Measurements from ENCODE around the gene PRKN. TPM values are rescaled to one million over a fixed set of nuclear protein-coding genes. Genes with fewer than 3 reads are reported as not detected.

The PRKN gene
- total and polyA plus RNA-seq, 9 of the 15 experiments (the other 6 are each of a cell fraction or from before 2014, with no cell fraction given): 0.03 to 0.96 (median 0.15) TPM; not detected in 2

DNA sequence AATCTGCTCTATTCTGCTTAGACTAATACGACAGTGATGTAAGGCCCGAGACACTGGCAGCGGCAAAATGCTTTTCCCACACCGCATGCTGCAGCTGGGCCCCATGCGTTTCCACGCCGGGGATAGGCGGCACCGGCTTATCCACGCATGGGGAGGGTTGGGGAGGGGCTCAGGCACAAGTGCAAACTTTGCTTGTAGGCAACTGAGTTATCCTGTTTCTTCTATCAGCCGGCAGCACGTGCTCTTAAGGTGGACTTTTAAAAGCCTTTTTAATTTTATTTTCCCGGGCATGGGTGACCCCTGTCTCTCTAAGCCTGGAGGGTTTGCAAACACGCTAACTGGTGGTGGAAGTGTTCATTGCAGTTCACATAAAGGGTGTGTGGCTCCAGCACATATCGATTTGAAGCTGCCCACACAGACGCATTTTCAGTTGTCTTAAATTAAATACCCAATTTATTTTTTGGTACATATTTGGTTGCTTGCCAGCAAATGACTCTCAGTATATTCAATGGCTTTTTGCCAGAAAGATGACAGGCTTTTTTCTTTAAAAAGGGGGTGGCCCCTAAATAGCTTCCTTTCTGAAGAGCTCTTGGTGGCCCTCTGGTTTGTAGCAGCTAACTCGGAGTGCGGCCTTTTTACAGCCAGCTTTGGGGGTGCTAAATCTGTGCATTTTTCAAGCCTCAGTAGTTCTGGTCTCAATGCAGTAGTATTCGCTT lies 891.9 kb downstream of the PRKN start:
- Histone ChIP-seq H2AFZ (ENCODE audit: low read depth, low read length) (no peak overlapping the region), H3K79me2 (ENCODE audit: control insufficient read depth, insufficient read depth, low read length) (no peaks in the 10 kb centered on the region), H3K9ac (ENCODE audit: insufficient read depth in 1 of 2, low read depth in 2 of 2, low read length in 2 of 2) (no peak overlapping the region), H3K36me3 (ENCODE audit: control insufficient read depth, insufficient read depth, low read length) (no peaks in the 10 kb centered on the region), H3K9me3 (replicated peaks; ENCODE audit: control insufficient read depth, insufficient read depth, low read depth, low read length) (no peaks in the 10 kb centered on the region), H3K4me1 (replicated peaks in 1 of 2; ENCODE audit: control insufficient read depth in 2 of 2, insufficient read depth in 2 of 2, low read length in 2 of 2) (no peaks in the 10 kb centered on the region), H4K20me1 (replicated peaks; ENCODE audit: control insufficient read depth, insufficient read depth, low read length) (no peaks in the 10 kb centered on the region), H3K27ac (ENCODE audit: extremely low read depth, low read depth, low read length) (no peak overlapping the region), H3K4me2 (ENCODE audit: insufficient read depth, low read length) (no peak overlapping the region), H3K4me3 (no peak overlapping the region), H3K9me1 (ENCODE audit: control insufficient read depth, insufficient read depth, low read length) (no peaks in the 10 kb centered on the region), H3K27me3 (ENCODE audit: control insufficient read depth in 2 of 2, insufficient read depth in 2 of 2, low read length in 2 of 2) (peaks cover 26 to 46% of the 10 kb centered on the region in 2 experiments; a peak in 4 of 5 replicates)
- CTCF ChIA-PET (ENCODE audit: low intra/inter-chr PET ratio): no interaction called here
- in situ Hi-C loops (cut with MboI): no loop called here
- DNase-seq (ENCODE audit: extremely low read depth in 1 of 4, low spot score in 3 of 4): no peak
- 0 out of 2 replicates have a peak, but pooled peaks have one; percentile 18 for TF ChIP-seq NFIC (IDR thresholded peaks at IDR 0.05)
- TF ChIP-seq NCOA6 (IDR thresholded peaks at IDR 0.05): no peak
- 0 out of 2 replicates have a peak, but pooled peaks have one; percentile 19 for TF ChIP-seq ZNF75A (CRISPR knock-in tag; IDR thresholded peaks at IDR 0.05)
- TF ChIP-seq, protein P1, sequence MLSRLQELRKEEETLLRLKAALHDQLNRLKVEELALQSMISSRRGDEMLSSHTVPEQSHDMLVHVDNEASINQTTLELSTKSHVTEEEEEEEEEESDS (CRISPR knock-in tag; IDR thresholded peaks at IDR 0.05): no peak
- POLR2A ChIA-PET: interaction anchor here (0.5 to 0.6 kb wide), 2 partner anchors 496 to 915 kb away, joined by 3 to 4 read pairs; no protein-coding TSS in a partner anchor
- WGBS (ENCODE audit: insufficient coverage, low coverage, missing lambda C conversion rate): under 1% methylated on average over 19 of the region's 19 CpGs
- peak; percentile 59; the same call in 2 of the 3 replicates for ATAC-seq
- no TSS peak for BruUV-seq (replicated peaks)
- intact Hi-C loops (cut with micrococcal nuclease): no loop called here
- peak; percentile 29 for FAIRE-seq

GRCh38 chr6:161834426-161834825 lies 893.1 kb downstream of the PRKN start:
- H3K9ac ChIP-seq (ENCODE audit: insufficient read depth in 1 of 2, low read depth in 2 of 2, low read length in 2 of 2): no peak overlapping the region
- no peak overlapping the region for H3K4me3 ChIP-seq
- POLR2A ChIA-PET: interaction anchor here (0.7 kb wide), 1 partner anchor 10 kb away, joined by 3 read pairs; no protein-coding TSS in a partner anchor
- in situ Hi-C loops (cut with MboI): no loop called here
- H2AFZ ChIP-seq (ENCODE audit: low read depth, low read length): no peak overlapping the region
- H3K27ac ChIP-seq (ENCODE audit: extremely low read depth, low read depth, low read length): no peak overlapping the region
- CTCF ChIA-PET (ENCODE audit: low intra/inter-chr PET ratio): no interaction called here
- H3K9me3 ChIP-seq (replicated peaks; ENCODE audit: control insufficient read depth, insufficient read depth, low read depth, low read length): no peaks in the 10 kb centered on the region
- no peaks in the 10 kb centered on the region for H3K79me2 ChIP-seq (ENCODE audit: control insufficient read depth, insufficient read depth, low read length)
- FAIRE-seq (no peak), ATAC-seq (no peak), DNase-seq (ENCODE audit: extremely low read depth in 1 of 4, low spot score in 3 of 4) (no peak)
- no TSS peak for BruUV-seq (replicated peaks)
- H4K20me1 ChIP-seq (replicated peaks; ENCODE audit: control insufficient read depth, insufficient read depth, low read length): no peaks in the 10 kb centered on the region; the same call in 1 of the 2 replicates
- H3K27me3 ChIP-seq (ENCODE audit: control insufficient read depth in 2 of 2, insufficient read depth in 2 of 2, low read length in 2 of 2): peaks cover 26 to 56% of the 10 kb centered on the region in 2 experiments; a peak in 4 of 5 replicates
- H3K36me3 ChIP-seq (ENCODE audit: control insufficient read depth, insufficient read depth, low read length): no peaks in the 10 kb centered on the region
- H3K4me2 ChIP-seq (ENCODE audit: insufficient read depth, low read length): no peak overlapping the region
- H3K4me1 ChIP-seq (replicated peaks in 1 of 2; ENCODE audit: control insufficient read depth in 2 of 2, insufficient read depth in 2 of 2, low read length in 2 of 2): no peaks in the 10 kb centered on the region
- intact Hi-C loops (cut with micrococcal nuclease): no loop called here
- WGBS (ENCODE audit: insufficient coverage, low coverage, missing lambda C conversion rate): 1% methylated on average over 6 of the region's 6 CpGs
- no peaks in the 10 kb centered on the region for H3K9me1 ChIP-seq (ENCODE audit: control insufficient read depth, insufficient read depth, low read length)
- TF ChIP-seq, protein P2, sequence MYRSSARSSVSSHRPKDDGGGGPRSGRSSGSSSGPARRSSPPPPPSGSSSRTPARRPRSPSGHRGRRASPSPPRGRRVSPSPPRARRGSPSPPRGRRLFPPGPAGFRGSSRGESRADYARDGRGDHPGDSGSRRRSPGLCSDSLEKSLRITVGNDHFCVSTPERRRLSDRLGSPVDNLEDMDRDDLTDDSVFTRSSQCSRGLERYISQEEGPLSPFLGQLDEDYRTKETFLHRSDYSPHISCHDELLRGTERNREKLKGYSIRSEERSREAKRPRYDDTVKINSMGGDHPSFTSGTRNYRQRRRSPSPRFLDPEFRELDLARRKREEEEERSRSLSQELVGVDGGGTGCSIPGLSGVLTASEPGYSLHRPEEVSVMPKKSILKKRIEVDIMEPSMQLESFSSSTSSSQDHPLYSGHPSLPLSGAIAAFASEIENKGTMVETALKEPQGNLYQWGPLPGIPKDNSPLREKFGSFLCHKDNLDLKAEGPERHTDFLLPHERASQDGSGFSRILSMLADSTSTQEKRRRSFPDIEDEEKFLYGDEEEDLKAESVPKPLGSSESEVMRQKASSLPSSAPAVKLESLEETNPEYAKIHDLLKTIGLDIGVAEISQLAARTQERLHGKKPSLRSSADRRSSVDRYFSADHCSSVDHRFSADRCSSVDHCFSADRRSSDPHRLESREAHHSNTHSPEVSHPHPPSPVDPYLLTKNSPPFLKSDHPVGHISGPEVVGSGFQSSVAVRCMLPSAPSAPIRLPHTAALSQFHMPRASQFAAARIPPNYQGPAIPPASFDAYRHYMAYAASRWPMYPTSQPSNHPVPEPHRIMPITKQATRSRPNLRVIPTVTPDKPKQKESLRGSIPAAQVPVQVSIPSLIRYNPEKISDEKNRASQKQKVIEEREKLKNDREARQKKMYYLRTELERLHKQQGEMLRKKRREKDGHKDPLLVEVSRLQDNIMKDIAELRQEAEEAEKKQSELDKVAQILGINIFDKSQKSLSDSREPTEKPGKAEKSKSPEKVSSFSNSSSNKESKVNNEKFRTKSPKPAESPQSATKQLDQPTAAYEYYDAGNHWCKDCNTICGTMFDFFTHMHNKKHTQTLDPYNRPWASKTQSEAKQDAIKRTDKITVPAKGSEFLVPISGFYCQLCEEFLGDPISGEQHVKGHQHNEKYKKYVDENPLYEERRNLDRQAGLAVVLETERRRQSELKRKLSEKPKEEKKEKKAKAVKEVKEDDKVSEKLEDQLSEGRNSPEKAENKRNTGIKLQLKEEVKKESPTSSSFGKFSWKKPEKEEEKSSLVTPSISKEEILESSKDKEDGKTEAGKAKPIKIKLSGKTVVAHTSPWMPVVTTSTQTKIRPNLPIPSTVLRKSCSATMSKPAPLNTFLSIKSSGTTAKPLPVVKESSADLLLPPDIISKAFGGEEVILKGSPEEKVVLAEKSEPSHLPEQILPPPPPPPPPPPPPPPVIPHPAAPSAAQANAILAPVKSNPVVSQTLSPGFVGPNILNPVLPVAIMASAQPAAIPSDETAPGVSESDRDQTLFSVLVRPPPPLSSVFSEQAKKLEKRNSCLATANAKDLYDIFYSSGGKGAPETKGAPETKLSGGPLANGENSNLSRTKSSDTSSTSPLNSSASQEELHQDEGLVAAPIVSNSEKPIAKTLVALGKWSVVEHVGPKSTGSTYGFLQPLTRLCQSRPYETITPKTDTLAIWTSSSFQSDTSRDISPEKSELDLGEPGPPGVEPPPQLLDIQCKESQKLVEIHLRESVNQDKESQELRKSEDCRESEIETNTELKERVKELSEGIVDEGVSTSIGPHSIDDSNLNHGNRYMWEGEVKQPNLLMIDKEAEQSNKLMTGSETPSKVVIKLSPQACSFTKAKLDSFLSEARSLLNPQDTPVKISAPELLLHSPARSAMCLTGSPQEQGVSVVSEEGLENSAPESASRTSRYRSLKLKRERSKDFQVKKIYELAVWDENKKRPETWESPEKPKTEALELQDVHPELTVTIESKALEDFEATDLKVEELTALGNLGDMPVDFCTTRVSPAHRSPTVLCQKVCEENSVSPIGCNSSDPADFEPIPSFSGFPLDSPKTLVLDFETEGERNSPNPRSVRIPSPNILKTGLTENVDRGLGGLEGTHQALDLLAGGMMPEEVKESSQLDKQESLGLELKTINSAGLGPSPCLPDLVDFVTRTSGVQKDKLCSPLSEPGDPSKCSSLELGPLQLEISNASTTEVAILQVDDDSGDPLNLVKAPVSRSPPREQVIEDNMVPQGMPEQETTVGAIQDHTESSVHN (IDR thresholded peaks at IDR 0.05; ENCODE audit: borderline replicate concordance in 1 of 2, low read depth in 1 of 2): no peak
- TF ChIP-seq NCOA2 (IDR thresholded peaks at IDR 0.05; ENCODE audit: partially characterized antibody in 2 of 2): no peak
